Hippocampal formation (tissue), 2 donors: Measurements from ENCODE around the gene VEPH1.

Experiments
- DNase-seq, 2 donors: peaks; one replicate each; lab custom pipeline; 2025; lab: John Stamatoyannopoulos, UW

VEPH1 gene

DNA sequence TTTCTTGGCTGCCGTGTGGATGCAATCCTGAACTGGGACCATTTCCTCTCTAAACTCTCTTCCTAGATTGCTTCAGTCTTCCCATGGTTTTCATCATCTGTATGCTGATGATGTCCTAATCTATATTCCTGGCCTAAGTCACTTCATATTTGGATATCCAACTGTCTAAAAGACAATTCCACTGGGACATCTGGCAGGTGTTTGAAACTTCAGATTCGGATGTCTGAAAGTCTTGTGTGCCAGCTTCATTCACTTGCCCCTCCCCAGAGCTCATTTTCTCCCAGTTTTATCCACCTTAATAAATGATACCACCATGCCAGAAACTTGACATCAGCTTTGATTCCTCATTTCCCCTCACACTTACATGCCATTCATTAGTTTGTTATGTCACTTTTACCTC, 201.5 kb downstream of the VEPH1 start:
- DNase-seq: no peak

DNA sequence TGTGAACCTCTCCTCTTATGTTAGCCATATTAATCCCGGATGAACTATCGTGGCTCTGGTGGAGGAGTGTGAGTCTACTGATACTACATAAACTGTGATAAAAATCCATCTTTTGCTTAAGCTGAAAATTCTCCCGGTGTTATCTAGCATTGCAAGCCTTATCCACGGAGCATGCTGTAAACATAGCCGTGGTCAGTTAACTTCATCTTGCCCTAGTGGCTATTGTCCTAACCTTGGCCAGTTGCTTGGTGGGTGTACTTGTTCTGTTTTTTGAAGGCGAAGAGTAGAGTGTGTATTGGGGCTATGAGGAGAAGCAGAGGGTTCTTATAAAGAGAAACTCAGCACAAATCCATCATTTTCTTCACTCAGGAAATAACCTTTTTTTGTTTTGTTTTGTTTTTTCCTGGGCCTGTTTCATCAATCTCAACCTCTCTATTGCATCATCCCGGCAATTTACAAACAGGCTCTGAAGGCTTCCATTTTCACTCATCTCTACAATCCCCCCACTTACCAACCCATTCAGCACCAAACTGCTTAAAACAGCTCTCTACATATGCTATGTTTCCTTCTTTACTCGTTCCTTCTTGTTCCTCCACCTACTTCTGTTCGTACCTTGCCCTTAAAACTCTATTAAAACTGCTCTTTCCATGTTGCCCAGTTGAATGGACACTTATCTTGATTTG, 202.1 kb downstream of the VEPH1 start:
- no peak for DNase-seq

- no peak for DNase-seq
Observed at GRCh38 chr3:157300094-157300493, 203.1 kb downstream of the VEPH1 start.

DNA sequence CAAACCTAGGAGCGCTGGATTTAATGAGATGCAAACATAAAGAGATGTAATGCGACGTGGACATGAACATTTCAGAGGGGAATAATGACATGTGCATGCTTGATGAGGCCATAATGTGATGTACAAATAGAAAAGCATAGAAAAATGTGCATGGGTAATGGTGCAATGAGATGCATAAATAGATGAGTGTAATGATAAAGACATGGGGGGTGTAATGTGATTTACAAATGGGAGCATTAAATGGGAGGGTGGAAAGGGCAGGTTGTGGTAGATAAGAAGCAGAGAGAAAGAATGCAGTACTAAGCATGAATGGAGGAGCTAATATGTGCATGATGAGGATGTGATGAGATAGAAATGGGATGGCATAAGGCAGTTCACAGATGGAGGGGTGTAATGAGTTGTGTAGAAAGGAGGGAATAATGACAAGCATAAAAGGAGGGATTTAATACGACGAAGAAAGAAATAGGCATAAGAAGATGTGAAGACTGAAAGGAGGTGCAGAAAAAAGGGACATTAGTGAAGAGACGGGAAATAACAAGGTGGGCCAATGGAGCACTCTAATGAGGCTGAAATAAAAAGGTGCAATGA, 205.8 kb downstream of the VEPH1 start:
- no peak for DNase-seq

GRCh38 chr3:157294953-157295352, 208.3 kb downstream of the VEPH1 start:
- no peak for DNase-seq

- no peak for DNase-seq
Observed at GRCh38 chr3:157294491-157294890, 208.7 kb downstream of the VEPH1 start.

DNA sequence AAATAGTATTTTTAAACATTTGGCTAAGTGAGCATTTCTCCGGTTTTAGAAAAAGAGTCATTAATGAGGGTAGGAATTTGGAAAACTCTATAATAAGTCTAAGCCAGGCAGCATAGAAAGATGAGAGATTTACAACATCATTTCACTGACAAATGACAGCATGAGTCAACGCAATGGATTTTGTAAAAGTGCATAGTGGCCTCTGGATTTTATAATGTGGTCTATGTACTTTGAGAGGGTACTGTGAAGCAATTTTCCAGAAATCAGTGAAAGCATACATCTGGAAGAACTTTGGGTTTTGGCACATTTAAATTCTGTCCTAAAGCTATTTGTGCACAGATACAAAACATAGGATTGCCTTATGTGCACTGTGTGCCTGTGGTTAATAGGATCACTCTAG, 212.4 kb downstream of the VEPH1 start:
- DNase-seq: no peak

DNA sequence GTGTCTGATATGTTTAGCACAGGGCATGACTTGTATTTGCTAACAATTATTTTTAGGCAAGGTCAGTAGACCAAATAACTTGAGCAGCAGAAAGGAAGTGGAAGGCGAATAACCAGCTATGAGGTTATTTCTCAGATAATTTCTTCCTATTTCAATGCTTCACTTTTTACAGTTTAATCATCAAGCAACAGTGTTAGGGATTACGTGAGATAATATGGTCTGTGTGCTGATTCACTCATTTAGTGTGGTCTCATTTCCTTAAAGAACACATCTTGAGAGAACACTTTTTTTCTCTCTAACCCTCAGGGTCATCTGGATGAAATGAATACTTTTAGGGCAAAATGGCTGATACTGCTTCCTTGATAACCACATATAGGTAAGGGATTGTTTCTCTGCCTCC, 217.2 kb downstream of the VEPH1 start:
- no peak for DNase-seq

DNA sequence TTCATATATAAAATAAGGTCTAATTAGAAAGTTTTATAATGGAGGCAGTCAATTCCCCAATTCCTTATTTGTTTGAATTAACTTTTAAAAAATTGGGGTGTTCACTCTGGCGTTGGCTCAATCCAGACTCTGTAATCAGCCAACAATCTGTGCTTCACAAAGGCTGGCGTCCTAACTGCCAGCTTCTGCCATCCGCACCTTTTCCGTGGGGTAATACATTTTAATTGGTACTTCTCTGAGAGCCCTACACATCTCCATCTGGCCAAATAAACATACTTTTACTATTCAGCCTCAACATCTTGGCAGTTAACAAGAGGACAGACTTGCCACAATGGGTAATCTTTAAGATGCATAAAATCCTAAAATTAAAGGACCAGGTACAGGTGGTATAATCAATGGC, 218.1 kb downstream of the VEPH1 start:
- DNase-seq: no peak

GRCh38 chr3:157284688-157285087, 218.5 kb downstream of the VEPH1 start:
- DNase-seq: no peak

GRCh38 chr3:157282261-157283191, 220.7 kb downstream of the VEPH1 start:
- DNase-seq: no peak

DNA sequence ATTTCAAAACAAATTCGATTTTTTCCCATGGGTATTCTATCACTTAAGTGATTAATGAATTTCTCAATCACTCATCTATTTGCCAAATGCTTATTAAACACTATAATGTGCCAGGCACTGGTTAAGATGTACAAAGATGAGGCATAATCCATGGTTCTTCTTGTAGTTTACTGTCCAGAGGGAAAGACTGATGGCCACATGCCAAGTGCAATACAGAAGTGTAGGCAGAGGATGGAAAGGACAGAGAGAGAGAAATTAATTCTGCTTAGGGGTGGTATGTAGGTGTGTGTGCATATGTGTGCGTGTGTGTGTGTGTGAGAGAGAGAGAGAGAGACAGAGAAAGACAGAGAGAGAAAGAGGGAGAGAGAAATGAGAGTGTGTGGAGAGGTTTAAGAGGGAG, 222.4 kb downstream of the VEPH1 start:
- DNase-seq: no peak

DNA sequence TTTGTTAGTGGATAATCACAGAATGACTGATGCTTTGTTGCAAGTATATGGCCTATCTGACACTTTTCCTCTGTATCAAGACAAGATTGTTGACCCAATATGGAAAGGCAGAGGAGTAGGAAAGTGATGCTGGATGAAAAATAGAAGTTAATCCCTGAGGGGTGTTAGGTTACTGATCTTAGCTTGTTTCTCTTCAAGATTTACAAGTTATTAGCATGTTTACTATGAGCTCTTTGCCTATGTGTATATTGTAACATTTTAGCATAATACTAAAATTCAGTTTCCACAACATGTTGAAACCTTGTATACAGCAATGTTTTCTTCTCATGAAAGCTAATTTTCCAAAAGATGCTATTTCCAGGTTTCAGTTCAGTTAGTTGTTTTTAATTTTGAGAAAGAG, 222.9 kb downstream of the VEPH1 start:
- DNase-seq: no peak

DNA sequence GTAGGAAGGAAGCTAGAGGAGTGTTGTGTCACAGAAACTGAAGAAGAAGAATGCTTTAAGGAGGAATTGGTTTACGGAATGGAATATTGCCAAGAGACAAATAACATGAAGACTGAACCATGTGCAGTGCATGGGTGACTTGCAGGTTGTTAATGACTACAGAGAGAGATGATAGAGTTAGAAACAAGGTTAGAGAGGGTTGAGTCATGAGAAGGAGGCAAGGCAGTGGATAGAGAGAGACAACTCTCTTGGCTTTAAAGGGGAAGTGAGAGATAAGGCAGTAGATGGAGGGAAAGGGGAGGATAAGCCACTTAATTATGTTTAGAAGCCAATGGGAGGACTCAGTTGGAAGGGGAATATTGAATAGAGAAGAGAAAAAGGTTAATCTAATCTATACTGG, 224.0 kb downstream of the VEPH1 start:
- no peak for DNase-seq

DNA sequence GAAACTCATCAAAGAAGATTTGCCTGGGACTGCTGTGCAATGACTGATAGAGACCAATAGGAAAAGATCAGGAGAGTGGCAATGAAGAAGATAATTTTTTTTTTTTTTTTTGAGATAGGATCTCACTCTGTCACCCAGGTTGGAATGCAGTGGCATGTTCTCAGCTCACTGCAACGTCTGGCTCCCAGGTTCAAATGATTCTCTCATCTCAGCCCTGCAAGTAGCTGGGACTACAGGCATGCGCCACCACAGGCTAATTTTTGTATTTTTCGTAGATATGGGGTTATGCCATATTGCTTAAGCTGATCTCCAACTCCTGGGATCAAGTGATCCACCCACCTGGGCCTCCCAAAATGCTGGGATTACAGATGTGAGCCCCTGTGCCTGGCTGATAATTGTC, 226.4 kb downstream of the VEPH1 start:
- DNase-seq: no peak

DNA sequence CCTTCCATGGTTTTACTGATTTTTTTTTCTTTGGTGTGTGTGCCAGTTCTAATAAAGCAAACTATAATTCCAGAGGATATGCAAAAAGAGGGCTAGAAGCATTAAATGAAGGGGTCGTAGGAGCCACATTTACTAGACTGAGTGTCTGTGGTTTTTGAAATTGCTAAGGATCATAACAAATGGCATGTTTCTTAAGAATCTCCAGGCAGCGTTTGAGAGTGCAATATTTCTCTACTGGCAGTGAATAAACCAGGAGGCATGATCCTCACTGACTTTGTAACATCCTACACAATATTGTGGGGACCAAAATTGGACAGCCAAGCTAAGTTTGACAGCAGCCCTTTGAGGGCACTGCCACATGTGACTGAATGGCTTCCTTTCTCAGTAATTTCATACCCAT, 227.4 kb downstream of the VEPH1 start:
- DNase-seq: no peak

DNA sequence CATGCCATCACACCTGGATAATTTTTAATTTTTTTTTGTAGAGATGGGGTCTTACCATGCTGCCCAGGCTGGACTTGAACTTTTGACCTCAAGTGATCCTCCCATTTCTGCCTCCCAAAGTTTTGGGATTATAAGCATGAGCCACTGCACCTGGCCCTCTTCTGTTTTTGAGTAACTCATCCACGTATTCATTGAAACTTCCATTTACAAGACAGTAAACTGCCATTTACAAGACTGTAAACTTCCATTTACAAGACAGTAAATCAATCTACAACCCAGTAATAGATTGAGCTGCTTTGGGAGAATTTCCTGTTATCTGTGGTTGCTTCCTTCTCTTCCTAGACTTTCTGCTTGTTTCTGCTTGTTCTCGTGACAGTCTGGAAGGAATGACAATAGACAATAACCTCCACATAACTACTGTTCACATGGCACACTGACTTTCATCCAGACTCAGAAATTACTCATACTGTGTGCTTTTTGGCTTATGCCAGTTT, 228.5 kb downstream of the VEPH1 start:
- peak in 1 of 2 donors; percentile 37 for DNase-seq

DNA sequence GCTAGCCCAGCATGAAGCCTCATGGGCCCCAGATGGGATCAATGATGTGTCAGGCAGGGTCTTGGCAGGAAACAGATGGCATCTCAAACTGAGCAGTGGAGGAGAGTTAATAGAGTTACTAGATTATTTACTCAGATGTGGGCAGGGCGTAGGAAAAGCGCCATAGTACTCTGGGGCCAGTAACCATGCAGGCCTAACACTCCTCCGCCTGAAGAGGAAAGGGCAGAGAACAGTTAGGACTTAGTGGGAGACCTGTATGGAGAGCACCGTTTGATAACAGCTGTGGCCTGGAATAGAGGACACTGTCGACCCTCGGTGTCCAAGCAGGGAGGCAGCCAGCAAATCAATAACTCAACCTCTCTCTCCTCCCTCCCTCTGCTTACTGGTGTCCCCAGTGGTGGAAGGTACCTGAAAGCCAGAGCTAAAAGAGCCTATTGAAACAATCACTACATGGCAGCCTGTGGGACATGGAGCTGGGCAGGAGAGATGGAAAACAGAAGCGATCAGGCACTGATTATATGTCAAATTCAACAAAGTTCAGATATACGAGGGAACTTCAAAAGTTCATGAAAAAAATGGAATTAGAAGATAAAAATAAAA, 231.8 kb downstream of the VEPH1 start:
- DNase-seq: no peak

DNA sequence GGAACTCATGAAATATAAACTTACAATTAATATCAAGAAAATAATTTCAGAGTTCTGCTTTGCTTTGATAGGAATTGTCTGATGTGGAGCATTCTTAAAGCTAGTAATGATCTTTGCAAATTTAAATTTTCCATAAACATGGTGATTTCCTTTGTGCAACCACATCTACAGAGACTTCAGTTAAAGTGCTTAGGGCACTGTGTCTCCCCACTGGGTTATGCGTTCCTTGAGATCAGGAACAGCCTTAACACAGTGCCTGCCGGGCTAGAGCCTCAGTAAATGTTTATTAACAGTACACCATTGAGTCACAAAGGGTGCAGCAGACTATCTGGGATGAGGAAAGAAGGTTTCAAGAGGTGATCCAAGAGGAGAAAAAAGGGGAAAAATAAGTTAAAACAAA, 235.2 kb downstream of the VEPH1 start:
- DNase-seq: no peak

DNA sequence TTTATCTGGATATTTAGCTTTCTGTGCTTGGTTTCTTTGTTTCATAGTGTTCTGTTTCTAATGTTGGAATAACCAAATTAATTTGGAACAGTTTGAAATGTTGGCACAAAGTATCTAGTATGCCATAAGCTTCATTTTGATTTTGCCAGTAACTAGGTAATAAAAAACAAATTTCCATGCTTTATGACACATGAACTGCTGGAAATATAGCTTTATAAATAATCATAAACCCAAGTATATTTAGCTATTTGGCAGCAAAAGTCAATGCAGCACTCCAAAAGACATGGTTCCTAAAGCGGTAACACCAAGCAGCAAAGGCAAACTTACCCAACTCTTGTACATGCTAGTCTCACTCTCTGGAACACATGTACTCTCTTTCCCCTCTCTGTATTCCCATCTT, 237.3 kb downstream of the VEPH1 start:
- no peak for DNase-seq

GRCh38 chr3:157263027-157263426, 240.2 kb downstream of the VEPH1 start:
- DNase-seq: no peak

- no peak for DNase-seq
Observed at GRCh38 chr3:157261000-157261399, 242.2 kb downstream of the VEPH1 start.
